DOHH2 (cell line): ENCODE measurements around the gene SPHKAP.

Experiments used
- H3F3A ChIP-seq: fragments of 200-600 bp; sonication (generic), shearing (Covaris generic); 2 replicates; pipeline ENCODE4 v1.6.0; 2016; ENCODE audit warnings: antibody characterized with exemption, mild to moderate bottlenecking; ENCODE audit not compliant: control insufficient read depth, insufficient read depth
- H3K27ac ChIP-seq: fragments of 200-600 bp; sonication (generic); 2 replicates; pipeline ENCODE4 v1.5.1; 2014; ENCODE audit warnings: low read depth, mild to moderate bottlenecking, low read length, moderate library complexity
- H3K27me3 ChIP-seq: fragments of 200-600 bp; sonication (generic); 2 replicates; pipeline ENCODE4 v1.6.1; 2014; ENCODE audit warnings: mild to moderate bottlenecking, low read length, mixed read lengths; ENCODE audit not compliant: control insufficient read depth
- H3K36me3 ChIP-seq: fragments of 200-600 bp; sonication (generic); 2 replicates; pipeline ENCODE4 v1.6.1; 2014; ENCODE audit warnings: mild to moderate bottlenecking, low read length, moderate library complexity, mixed read lengths; ENCODE audit not compliant: control insufficient read depth
- H3K4me1 ChIP-seq: fragments of 200-600 bp; sonication (generic); 2 replicates; pipeline ENCODE4 v1.6.1; 2014; ENCODE audit warnings: mild to moderate bottlenecking, low read length, mixed read lengths; ENCODE audit not compliant: control insufficient read depth
- H3K4me2 ChIP-seq: fragments of 200-600 bp; sonication (generic); 2 replicates; pipeline ENCODE4 v1.6.0; 2014; ENCODE audit warnings: mild to moderate bottlenecking, low read length, moderate library complexity
- H3K4me3 ChIP-seq: fragments of 200-600 bp; sonication (generic); 2 replicates; pipeline ENCODE4 v1.5.1; 2014; ENCODE audit warnings: mild to moderate bottlenecking, low read length, mixed read lengths
- H3K79me2 ChIP-seq: fragments of 200-600 bp; sonication (generic); 2 replicates; pipeline ENCODE4 v1.6.1; 2014; ENCODE audit warnings: mild to moderate bottlenecking, low read length, mixed read lengths; ENCODE audit not compliant: control insufficient read depth
- H3K9me2 ChIP-seq: fragments of 200-600 bp; sonication (generic); replicated peaks from 2 replicates; pipeline ENCODE4 v1.6.1; 2014; ENCODE audit warnings: mild to moderate bottlenecking, low read length, mixed read lengths; ENCODE audit not compliant: control insufficient read depth
- H3K9me3 ChIP-seq: fragments of 200-600 bp; sonication (generic); 2 replicates; pipeline ENCODE4 v1.6.1; 2014; ENCODE audit warnings: antibody characterized with exemption, low read length, mixed read lengths; ENCODE audit not compliant: control insufficient read depth, insufficient read depth
- H4K20me1 ChIP-seq: fragments of 200-600 bp; sonication (generic); 2 replicates; pipeline ENCODE4 v1.6.0; 2014; ENCODE audit warnings: low read depth, mild to moderate bottlenecking, antibody characterized with exemption, low read length, moderate library complexity; ENCODE audit not compliant: control insufficient read depth, insufficient read depth
- CTCF ChIP-seq: fragments of 200-600 bp; sonication (generic); IDR thresholded peaks from one replicate; pipeline ENCODE4 v1.5.1; 2014; ENCODE audit warnings: antibody characterized with exemption, mild to moderate bottlenecking, low read depth, low read length; ENCODE audit not compliant: poor library complexity, severe bottlenecking
- EZH2phosphoT487 ChIP-seq: fragments of 200-600 bp; sonication (generic); IDR thresholded peaks from 2 replicates; pipeline ENCODE4 v1.6.1; 2017; ENCODE audit warnings: borderline replicate concordance, mild to moderate bottlenecking, antibody characterized with exemption, low read length, moderate library complexity, mixed read lengths

Gene SPHKAP

GRCh38 chr2:228056293-228057097 is 125.0 kb downstream of the SPHKAP start:
- Histone ChIP-seq H4K20me1 (no peaks in the 10 kb centered on the region), H3K4me2 (no peak overlapping the region), H3F3A (no peaks in the 10 kb centered on the region), H3K4me1 (no peaks in the 10 kb centered on the region), H3K36me3 (no peaks in the 10 kb centered on the region), H3K27ac (no peak overlapping the region), H3K79me2 (no peaks in the 10 kb centered on the region), H3K27me3 (no peaks in the 10 kb centered on the region), H3K9me2 (no peaks in the 10 kb centered on the region), H3K4me3 (no peak overlapping the region), H3K9me3 (no peaks in the 10 kb centered on the region)
- no peak for TF ChIP-seq CTCF
- TF ChIP-seq EZH2phosphoT487, result no peak

- Histone ChIP-seq H4K20me1 (no peaks in the 10 kb centered on the region), H3K36me3 (no peaks in the 10 kb centered on the region), H3K4me1 (no peaks in the 10 kb centered on the region), H3K27ac (no peak overlapping the region), H3K4me3 (no peak overlapping the region), H3K27me3 (no peaks in the 10 kb centered on the region), H3K4me2 (no peak overlapping the region), H3K9me2 (no peaks in the 10 kb centered on the region), H3K79me2 (no peaks in the 10 kb centered on the region), H3K9me3 (no peaks in the 10 kb centered on the region), H3F3A (no peaks in the 10 kb centered on the region)
- no peak for TF ChIP-seq EZH2phosphoT487
- peak; percentile 46 for TF ChIP-seq CTCF
Observed at GRCh38 chr2:228048838-228049490, 132.5 kb downstream of the SPHKAP start.

- H3F3A ChIP-seq, result no peaks in the 10 kb centered on the region
- H3K4me2 ChIP-seq, result no peak overlapping the region
- H3K79me2 ChIP-seq, result no peaks in the 10 kb centered on the region
- no peaks in the 10 kb centered on the region for H4K20me1 ChIP-seq
- no peak for TF ChIP-seq EZH2phosphoT487
- TF ChIP-seq CTCF, result no peak
- no peak overlapping the region for H3K27ac ChIP-seq
- H3K27me3 ChIP-seq, result no peaks in the 10 kb centered on the region
- no peaks in the 10 kb centered on the region for H3K4me1 ChIP-seq
- H3K4me3 ChIP-seq, result no peak overlapping the region
- no peaks in the 10 kb centered on the region for H3K9me2 ChIP-seq
- H3K9me3 ChIP-seq, result no peaks in the 10 kb centered on the region
- H3K36me3 ChIP-seq, result no peaks in the 10 kb centered on the region
Observed at GRCh38 chr2:228040995-228041394, 140.5 kb downstream of the SPHKAP start.
